CD14-positive monocyte (primary cell): ENCODE results near the gene TNFRSF18. TPM values are rescaled to one million over a fixed set of nuclear protein-coding genes. Genes with fewer than 3 reads are reported as not detected.
"Not testable (repeated sequence)": the region's sequence is repeated elsewhere in the genome, so short reads cannot be mapped to it uniquely, and the experiment has no call there.

ENCODE experiments used
- DNase-seq, 3 donors: peaks; one replicate each; pipeline ENCODE4 v3.0.0-alpha.2; 2011 to 2022
- H2AFZ ChIP-seq: 2 replicates; pipeline ENCODE4 v1.6.0; 2012; ENCODE audit warnings: mild to moderate bottlenecking, low read depth, low read length, inconsistent platforms; ENCODE audit not compliant: insufficient read depth, poor library complexity, severe bottlenecking
- H3K27ac ChIP-seq, 2 donors: 1 replicate in 1 of 2; 2 replicates in 1 of 2; pipeline ENCODE4 v1.5.1; 2012 to 2013; ENCODE audit warnings: low read length in 2 of 2, control low read depth in 1 of 2, inconsistent platforms in 1 of 2, low read depth in 1 of 2, mild to moderate bottlenecking in 1 of 2
- H3K27me3 ChIP-seq, 2 donors: one replicate each; pipeline versions ENCODE4 v1.6.0 to v1.6.1; 2011 to 2013; ENCODE audit warnings: low read length in 2 of 2; ENCODE audit not compliant: control insufficient read depth in 2 of 2, insufficient read depth in 2 of 2
- H3K36me3 ChIP-seq, 2 donors: replicated peaks in 1 of 2; 1 replicate in 1 of 2; 2 replicates in 1 of 2; pipeline versions ENCODE4 v1.5.1 to v1.6.1; 2012 to 2013; ENCODE audit warnings: low read length in 2 of 2, control low read depth in 1 of 2, inconsistent platforms in 1 of 2, mild to moderate bottlenecking in 1 of 2; ENCODE audit not compliant: insufficient read depth in 2 of 2, control insufficient read depth in 1 of 2
- H3K4me1 ChIP-seq, 2 donors: 1 replicate in 1 of 2; 2 replicates in 1 of 2; pipeline versions ENCODE4 v1.5.1 to v1.6.1; 2012 to 2013; ENCODE audit warnings: low read length in 2 of 2, control low read depth in 1 of 2, inconsistent platforms in 1 of 2, mild to moderate bottlenecking in 1 of 2, moderate library complexity in 1 of 2; ENCODE audit not compliant: insufficient read depth in 2 of 2, control insufficient read depth in 1 of 2
- H3K4me2 ChIP-seq: replicated peaks from 2 replicates; pipeline ENCODE3; 2012; ENCODE audit warnings: low read length, moderate library complexity, mild to moderate bottlenecking; ENCODE audit not compliant: poor library complexity, severe bottlenecking; ENCODE audit errors: extremely low read depth
- H3K4me3 ChIP-seq, 3 experiments: fragments of 200-600 bp in 1 of 3; sonication (generic) in 1 of 3; replicated peaks in 1 of 3; 1 replicate in 2 of 3; 2 replicates in 1 of 3; pipeline ENCODE4 v1.5.1; 2011 to 2013; ENCODE audit warnings: low read length in 3 of 3, mild to moderate bottlenecking in 3 of 3, control low read depth in 2 of 3, low read depth in 2 of 3, inconsistent platforms in 1 of 3, moderate library complexity in 1 of 3
- H3K79me2 ChIP-seq: 2 replicates; pipeline ENCODE4 v1.6.0; 2012; ENCODE audit warnings: mild to moderate bottlenecking, control low read depth, inconsistent platforms, low read length, moderate library complexity; ENCODE audit not compliant: insufficient read depth
- H3K9ac ChIP-seq: 2 replicates; pipeline ENCODE4 v1.6.0; 2017; ENCODE audit warnings: low read length, mild to moderate bottlenecking; ENCODE audit not compliant: insufficient read depth, poor library complexity, severe bottlenecking
- H3K9me3 ChIP-seq, 2 donors: replicated peaks in 1 of 2; 1 replicate in 1 of 2; 2 replicates in 1 of 2; pipeline versions ENCODE4 v1.5.1 to v1.6.1; 2012 to 2013; ENCODE audit warnings: low read length in 2 of 2, control low read depth in 1 of 2; ENCODE audit not compliant: control insufficient read depth in 1 of 2, insufficient read depth in 1 of 2
- H4K20me1 ChIP-seq: 2 replicates; pipeline ENCODE4 v1.6.0; 2012; ENCODE audit warnings: mild to moderate bottlenecking, low read length, control low read depth, moderate library complexity; ENCODE audit not compliant: insufficient read depth
- H3K27ac Mint-ChIP-seq, 7 donors: one replicate each; pipeline ENCODE4 v1.8.0; 2020; ENCODE audit warnings: mild to moderate bottlenecking in 7 of 7, mixed read lengths in 7 of 7, moderate library complexity in 6 of 7, inconsistent platforms in 2 of 7
- H3K27me3 Mint-ChIP-seq, 3 donors: one replicate each; pipeline ENCODE4 v1.8.0; 2021 to 2022; ENCODE audit warnings: low read depth in 3 of 3, mild to moderate bottlenecking in 3 of 3, mixed read lengths in 3 of 3, moderate library complexity in 3 of 3, inconsistent platforms in 1 of 3
- H3K36me3 Mint-ChIP-seq, 2 donors: one replicate each; pipeline ENCODE4 v1.8.0; 2020; ENCODE audit warnings: mixed read lengths in 2 of 2, inconsistent platforms in 1 of 2, mild to moderate bottlenecking in 1 of 2
- H3K4me1 Mint-ChIP-seq: one replicate; pipeline ENCODE4 v1.8.0; 2020; ENCODE audit warnings: mild to moderate bottlenecking, mixed read lengths
- H3K4me3 Mint-ChIP-seq, 2 donors: one replicate each; pipeline ENCODE4 v1.8.0; 2020; ENCODE audit warnings: mild to moderate bottlenecking in 2 of 2, mixed read lengths in 2 of 2, moderate library complexity in 1 of 2
- H3K9me3 Mint-ChIP-seq, 7 donors: one replicate each; pipeline ENCODE4 v1.8.0; 2020 to 2022; ENCODE audit warnings: mixed read lengths in 7 of 7, mild to moderate bottlenecking in 6 of 7, moderate library complexity in 6 of 7, inconsistent platforms in 2 of 7
- CTCF ChIP-seq: fragments of 200-600 bp; IDR thresholded peaks from one replicate; pipeline ENCODE4 v1.8.0; 2022; ENCODE audit warnings: antibody characterized with exemption, mild to moderate bottlenecking
- WGBS: methylation state at CpG from one replicate; pipeline ENCODE4 v1.1.5; 2013; ENCODE audit warnings: missing lambda C conversion rate; ENCODE audit not compliant: insufficient coverage; 5-methylcytosine and 5-hydroxymethylcytosine counted together
- intact Hi-C, 2 donors: fragments of 100-400 bp; cut with micrococcal nuclease; formaldehyde crosslinking; loops; one replicate each; pipeline versions ENCODE4 v1.15.0 to v1.15.1; 2023
- polyA plus RNA-seq, 3 donors: library from polyadenylated mRNA; depleted of rRNA in 1 of 3; unstranded in 2 of 3; stranded (reverse) in 1 of 3; fragments of 300-500 nt in 2 of 3; fragments of >200 nt in 1 of 3; fragmentation: Illumina TruSeq in 2 of 3; gene quantifications; 1 replicate in 2 of 3; 2 replicates in 1 of 3; pipeline ENCODE4 v1.2.3, GENCODE V29; 2012 to 2021

The TNFRSF18 gene
- polyA plus RNA-seq, 3 donors = not detected

- H3K4me3 Mint-ChIP-seq = no peak overlapping the region
- H3K9me3 Mint-ChIP-seq = no peaks in the 10 kb centered on the region
- no peak overlapping the region for H2AFZ ChIP-seq
- H3K27me3 ChIP-seq = peaks cover 0 to 16% of the 10 kb centered on the region in 2 donors
- no peak overlapping the region for H3K4me3 ChIP-seq
- H3K9ac ChIP-seq = no peak overlapping the region
- H3K4me1 ChIP-seq = no peaks in the 10 kb centered on the region
- 83% methylated on average over 16 of the region's 16 CpGs for WGBS
- H3K36me3 ChIP-seq = peaks cover 25 to 35% of the 10 kb centered on the region in 2 donors
- H4K20me1 ChIP-seq = peaks cover 44% of the 10 kb centered on the region
- peaks cover 14 to 23% (median 15%) of the 10 kb centered on the region in 3 donors for H3K27me3 Mint-ChIP-seq
- TF ChIP-seq CTCF = no peak
- H3K9me3 ChIP-seq = no peaks in the 10 kb centered on the region
- intact Hi-C loops = no loop called here
- no peaks in the 10 kb centered on the region for H3K79me2 ChIP-seq
- H3K4me1 Mint-ChIP-seq = no peaks in the 10 kb centered on the region
- DNase-seq = no peak
- H3K27ac Mint-ChIP-seq = no peak overlapping the region
- no peak overlapping the region for H3K27ac ChIP-seq
- H3K36me3 Mint-ChIP-seq = peaks cover 25 to 39% of the 10 kb centered on the region in 2 donors
- no peak overlapping the region for H3K4me2 ChIP-seq
These were observed 44.4 kb upstream of the TNFRSF18 start for GRCh38 chr1:1250786-1251284.

GRCh38 chr1:1248009-1248913, 41.9 kb upstream of the TNFRSF18 start:
- H3K27ac Mint-ChIP-seq, H3K9me3 ChIP-seq, H3K9me3 Mint-ChIP-seq, intact Hi-C loops, H3K36me3 ChIP-seq, H3K4me2 ChIP-seq, H2AFZ ChIP-seq, H3K27ac ChIP-seq, H3K4me1 Mint-ChIP-seq, H3K4me1 ChIP-seq, H3K79me2 ChIP-seq, H3K9ac ChIP-seq, H3K4me3 ChIP-seq, DNase-seq: not testable (repeated sequence)
- Mint-ChIP-seq H3K36me3 (peaks cover 7 to 16% of the 10 kb centered on the region in 2 donors), H3K4me3 (peak overlapping the region in 1 of 2 donors; percentile 35), H3K27me3 (peaks cover 16 to 30% (median 17%) of the 10 kb centered on the region in 3 donors)
- no CpG with 5 or more reads among the region's 21 CpGs for WGBS
- Histone ChIP-seq H4K20me1 (peaks cover 21% of the 10 kb centered on the region), H3K27me3 (peaks cover 0 to 23% of the 10 kb centered on the region in 2 donors)
